Esophagus (tissue), 2 donors: Measurements from ENCODE around the gene DHX58. TPM values are rescaled to one million over a fixed set of nuclear protein-coding genes. Genes with fewer than 3 reads are reported as not detected.
"Not testable (repeated sequence)": the region's sequence is repeated elsewhere in the genome, so short reads cannot be mapped to it uniquely, and the experiment has no call there.

ENCODE experiments used
- H3K27ac ChIP-seq, 2 donors: one replicate each; pipeline ENCODE4 v1.5.1; 2013; ENCODE audit warnings: low read depth in 2 of 2, mild to moderate bottlenecking in 2 of 2, inconsistent platforms in 1 of 2, low read length in 1 of 2, moderate library complexity in 1 of 2
- H3K27me3 ChIP-seq, 2 donors: one replicate each; pipeline ENCODE4 v1.6.1; 2013; ENCODE audit warnings: low read length in 2 of 2, control low read depth in 1 of 2, mild to moderate bottlenecking in 1 of 2; ENCODE audit not compliant: insufficient read depth in 2 of 2, control insufficient read depth in 1 of 2
- H3K36me3 ChIP-seq, 2 donors: one replicate each; pipeline ENCODE4 v1.6.1; 2013; ENCODE audit warnings: low read length in 1 of 2; ENCODE audit not compliant: control insufficient read depth in 2 of 2, insufficient read depth in 2 of 2
- H3K4me1 ChIP-seq, 2 donors: one replicate each; pipeline ENCODE4 v1.6.1; 2013; ENCODE audit warnings: low read length in 1 of 2; ENCODE audit not compliant: control insufficient read depth in 2 of 2, insufficient read depth in 2 of 2
- H3K4me3 ChIP-seq, 2 donors: one replicate each; pipeline ENCODE4 v1.5.1; 2013; ENCODE audit warnings: low read length in 2 of 2, mild to moderate bottlenecking in 2 of 2, low read depth in 1 of 2, moderate library complexity in 1 of 2
- H3K9me3 ChIP-seq, 2 donors: one replicate each; pipeline ENCODE4 v1.6.1; 2013; ENCODE audit warnings: mild to moderate bottlenecking in 2 of 2, low read depth in 1 of 2, low read length in 1 of 2, moderate library complexity in 1 of 2; ENCODE audit not compliant: control insufficient read depth in 2 of 2, insufficient read depth in 1 of 2
- WGBS, 2 donors: extraction: QIAGEN DNeasy Blood & Tissue Kit; methylation state at CpG; one replicate each; pipeline ENCODE4 v1.1.7; 2013; 5-methylcytosine and 5-hydroxymethylcytosine counted together
- polyA plus RNA-seq, 2 donors: library from polyadenylated mRNA; stranded (reverse); fragments of 200-250 nt; gene quantifications; one replicate each; pipeline ENCODE4 v1.2.3, GENCODE V29; 2013
- donor health status: healthy with polysubstance abuse.
- donor health status: Bipolar disorder and iron deficiency.

DHX58 gene
- polyA plus RNA-seq, 2 donors: 8.3 to 17.8 TPM

- 96 to 99% methylated on average over 7 of the region's 7 CpGs for WGBS, 2 donors
- not testable (repeated sequence) for H3K27me3 ChIP-seq, H3K9me3 ChIP-seq, H3K4me1 ChIP-seq, H3K4me3 ChIP-seq, H3K27ac ChIP-seq, H3K36me3 ChIP-seq
Measured at GRCh38 chr17:42140690-42141089, 28.2 kb upstream of the DHX58 start.

DNA sequence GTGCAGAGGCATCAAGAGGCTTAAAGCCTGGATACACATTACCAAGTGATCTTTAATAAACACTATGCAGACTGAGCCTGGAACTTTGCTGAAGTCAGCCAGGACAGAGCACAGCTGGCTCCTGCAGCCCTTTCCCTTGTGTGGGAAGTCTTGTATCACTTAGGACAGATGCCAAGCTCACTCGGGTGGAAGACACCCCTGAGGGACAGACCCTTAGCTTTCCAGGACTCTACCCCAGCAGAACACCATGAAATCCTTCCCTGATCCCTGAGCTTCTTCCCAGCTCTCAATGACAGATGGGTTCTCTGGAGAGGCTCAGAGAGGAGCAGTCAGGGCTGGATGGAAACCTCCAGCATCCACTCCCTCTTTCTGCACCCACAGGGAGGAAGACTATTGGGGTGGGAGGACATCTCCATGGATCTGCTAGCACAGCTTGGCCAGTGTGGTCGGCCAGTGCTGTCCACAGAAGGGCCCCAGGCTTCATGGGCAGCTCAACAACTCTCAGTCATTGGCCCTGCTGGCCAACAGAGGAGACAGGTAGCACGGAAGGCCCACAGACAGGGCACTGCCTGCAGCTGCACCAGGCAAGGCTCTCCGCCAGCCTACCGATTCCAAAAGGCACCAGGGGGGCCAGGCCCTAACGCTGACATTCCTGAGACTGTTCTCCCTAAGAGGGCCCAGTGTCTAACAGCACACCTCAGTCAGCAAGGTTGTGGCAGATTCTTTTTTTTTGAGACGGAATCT is 26.4 kb upstream of the DHX58 start:
- Histone ChIP-seq H3K27ac (no peak overlapping the region), H3K4me1 (peaks cover 3 to 10% of the 10 kb centered on the region in 2 donors), H3K9me3 (no peaks in the 10 kb centered on the region), H3K27me3 (no peaks in the 10 kb centered on the region), H3K36me3 (peaks cover 3% of the 10 kb centered on the region in 2 donors), H3K4me3 (no peak overlapping the region)
- 65 to 73% methylated on average over 7 of the region's 7 CpGs for WGBS, 2 donors

DNA sequence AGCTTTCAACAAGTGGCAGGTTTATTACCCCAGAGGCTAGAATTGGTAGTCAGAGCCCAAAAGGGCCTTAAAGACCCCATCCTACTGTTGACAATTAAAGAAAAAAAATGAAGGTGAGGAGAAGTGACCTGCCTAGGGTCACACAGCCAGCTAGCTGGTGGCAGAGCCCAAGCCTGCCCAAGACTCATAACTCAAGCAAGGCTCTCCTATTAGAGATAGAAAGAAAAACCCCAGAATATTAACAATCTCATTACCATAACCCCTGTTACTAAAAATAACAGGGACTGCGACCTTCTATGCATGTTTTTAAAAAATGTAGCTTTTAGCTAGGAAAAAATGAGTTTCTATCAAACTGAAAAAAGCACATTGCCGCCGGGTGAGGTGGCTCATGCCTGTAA is 24.1 kb upstream of the DHX58 start:
- Histone ChIP-seq H3K27me3 (no peaks in the 10 kb centered on the region), H3K4me1 (peaks cover 3 to 19% of the 10 kb centered on the region in 2 donors), H3K36me3 (peaks cover 3% of the 10 kb centered on the region in 2 donors), H3K4me3 (no peak overlapping the region), H3K27ac (no peak overlapping the region), H3K9me3 (no peaks in the 10 kb centered on the region)
- 71 to 82% methylated on average over 3 of the region's 3 CpGs for WGBS, 2 donors

DNA sequence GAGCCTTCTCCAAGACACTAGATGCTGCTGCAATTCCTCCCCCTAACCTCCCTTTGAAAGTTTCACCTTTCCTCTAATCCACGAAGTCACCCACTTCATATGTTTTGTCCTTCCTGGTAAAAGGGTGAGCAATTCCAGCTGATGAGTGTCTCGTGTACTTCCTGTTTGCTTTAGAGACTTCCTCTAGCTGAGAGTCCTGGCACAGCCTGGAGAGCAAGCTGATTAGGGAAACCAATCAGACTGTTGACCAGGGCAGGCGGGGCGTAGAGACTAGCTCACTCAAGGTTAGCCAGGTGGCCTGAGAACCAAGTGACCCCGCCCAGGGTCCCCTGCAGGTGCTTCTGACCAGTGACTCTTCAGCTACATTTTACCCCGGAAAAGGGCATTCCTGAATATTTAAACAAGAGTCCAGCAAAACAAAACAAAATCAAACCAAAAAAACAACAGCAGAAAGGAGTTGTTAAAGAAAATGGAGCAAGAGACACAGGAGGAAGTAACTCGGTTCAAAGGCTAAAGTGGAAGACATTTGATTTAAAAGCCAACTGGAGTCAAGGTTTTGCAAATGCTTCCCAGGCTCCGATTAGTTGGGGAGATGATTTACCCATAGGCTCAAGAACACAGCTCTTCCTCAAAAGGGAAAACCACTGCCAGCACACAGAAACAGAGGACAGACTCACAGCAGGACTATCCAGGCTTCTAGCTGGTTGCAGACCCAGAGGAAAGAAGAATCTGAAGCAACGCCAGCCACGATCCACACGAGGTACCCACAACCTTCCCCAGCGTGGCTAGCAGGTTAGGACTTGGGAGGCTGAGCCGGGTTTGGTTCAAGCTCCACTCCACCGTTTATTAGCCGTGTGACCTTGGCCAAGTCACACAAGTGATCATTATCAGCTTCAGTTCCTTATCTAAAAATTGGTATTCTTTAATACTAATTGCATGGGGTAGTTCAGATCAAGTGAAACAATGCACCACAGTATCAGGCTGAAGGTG is 23.4 kb upstream of the DHX58 start:
- WGBS, 2 donors: 50 to 64% methylated on average over 15 of the region's 15 CpGs

DNA sequence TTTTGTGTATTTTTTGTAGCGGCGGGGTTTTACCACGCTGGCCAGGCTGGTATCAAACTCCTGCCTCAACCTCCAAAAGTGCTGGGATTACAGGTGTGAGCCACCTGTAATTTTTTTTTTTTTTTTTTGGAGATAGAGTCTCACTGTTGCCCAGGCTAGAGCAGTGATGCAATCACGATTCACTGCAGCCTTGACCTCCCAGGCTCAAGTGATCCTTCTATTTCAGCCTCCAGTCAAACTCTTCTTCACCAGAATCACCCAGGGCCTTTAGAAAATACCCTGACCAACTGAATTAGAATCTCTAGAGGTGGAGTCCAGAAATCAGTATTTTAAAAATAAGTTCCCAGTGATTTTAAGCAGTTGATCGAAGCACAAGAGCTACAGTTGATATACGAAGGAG is 22.6 kb upstream of the DHX58 start:
- H3K36me3 ChIP-seq: peaks cover 0 to 5% of the 10 kb centered on the region in 2 donors
- 78 to 88% methylated on average over 6 of the region's 6 CpGs for WGBS, 2 donors
- no peak overlapping the region for H3K4me3 ChIP-seq
- peaks cover 3 to 19% of the 10 kb centered on the region in 2 donors for H3K4me1 ChIP-seq
- H3K27ac ChIP-seq: peak overlapping the region; percentile 52 to 82
- no peaks in the 10 kb centered on the region for H3K9me3 ChIP-seq
- no peaks in the 10 kb centered on the region for H3K27me3 ChIP-seq

More for the DNA sequence above, 23.4 kb upstream of the DHX58 start:
- Histone ChIP-seq H3K27ac (peak overlapping the region; percentile 61 to 82), H3K36me3 (no peaks in the 10 kb centered on the region), H3K4me3 (no peak overlapping the region), H3K9me3 (no peaks in the 10 kb centered on the region), H3K4me1 (peaks cover 3 to 19% of the 10 kb centered on the region in 2 donors), H3K27me3 (no peaks in the 10 kb centered on the region)

- 19 to 31% methylated on average over 4 of the region's 4 CpGs for WGBS, 2 donors
- Histone ChIP-seq H3K4me3 (no peak overlapping the region), H3K4me1 (peaks cover 0 to 11% of the 10 kb centered on the region in 2 donors), H3K36me3 (peaks cover 4 to 20% of the 10 kb centered on the region in 2 donors), H3K27me3 (no peaks in the 10 kb centered on the region), H3K27ac (peak overlapping the region; percentile 19 to 73), H3K9me3 (no peaks in the 10 kb centered on the region)
Measured at GRCh38 chr17:42133461-42134041, 21.0 kb upstream of the DHX58 start.

DNA sequence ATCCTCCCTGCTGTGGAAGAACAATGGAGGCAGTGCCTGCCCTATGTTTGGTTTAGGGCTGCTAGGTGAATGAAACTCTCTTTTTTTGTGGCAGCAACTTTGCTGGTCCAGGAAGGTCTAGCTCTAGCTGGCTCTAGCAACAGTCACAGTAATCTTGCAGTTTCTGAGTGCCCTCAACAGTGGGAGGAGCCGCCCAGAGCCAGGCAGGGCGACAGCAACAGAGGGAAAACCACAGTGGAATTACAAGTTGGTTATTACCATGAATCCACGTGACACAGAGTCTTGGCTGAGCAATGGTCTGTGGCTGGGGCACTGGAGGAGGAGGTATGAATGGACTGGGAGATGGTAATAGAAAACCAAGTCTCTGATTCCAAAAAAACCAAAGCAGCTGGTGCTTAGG is 20.4 kb upstream of the DHX58 start:
- peaks cover 0 to 11% of the 10 kb centered on the region in 2 donors for H3K4me1 ChIP-seq
- H3K27me3 ChIP-seq: no peaks in the 10 kb centered on the region
- H3K4me3 ChIP-seq: no peak overlapping the region
- peaks cover 10 to 27% of the 10 kb centered on the region in 2 donors for H3K36me3 ChIP-seq
- 27 to 44% methylated on average over 3 of the region's 3 CpGs for WGBS, 2 donors
- H3K9me3 ChIP-seq: no peaks in the 10 kb centered on the region
- H3K27ac ChIP-seq: peak overlapping the region; percentile 1 to 73

DNA sequence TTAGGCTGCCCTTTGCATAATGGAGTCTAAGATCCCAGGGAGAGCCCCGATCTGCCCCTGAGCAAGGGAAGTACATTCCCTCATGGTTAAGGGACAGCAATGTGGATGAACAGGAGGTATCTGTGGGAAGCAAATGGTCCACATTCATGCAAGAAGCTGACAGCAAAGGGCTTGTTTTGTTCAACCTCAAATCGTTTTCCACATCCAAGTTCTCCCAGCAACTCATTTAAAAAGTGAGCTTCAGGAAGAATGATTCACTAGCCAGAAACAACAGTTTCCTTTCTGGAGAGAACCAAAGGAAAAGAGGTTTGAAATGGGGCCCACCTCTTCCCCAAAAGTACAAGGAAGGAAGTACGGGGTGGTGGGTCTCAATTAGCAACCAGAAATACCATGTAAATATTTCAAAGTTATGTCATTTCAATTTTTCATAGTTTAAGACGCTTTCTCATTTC is 19.5 kb upstream of the DHX58 start:
- Histone ChIP-seq H3K36me3 (peaks cover 11 to 28% of the 10 kb centered on the region in 2 donors), H3K4me1 (peaks cover 0 to 11% of the 10 kb centered on the region in 2 donors)

GRCh38 chr17:42131232-42131631 is 18.7 kb upstream of the DHX58 start:
- H3K9me3 ChIP-seq: no peaks in the 10 kb centered on the region
- H3K4me3 ChIP-seq: no peak overlapping the region
- H3K4me1 ChIP-seq: peaks cover 0 to 11% of the 10 kb centered on the region in 2 donors
- no peak overlapping the region for H3K27ac ChIP-seq
- 88 to 93% methylated on average over 4 of the region's 4 CpGs for WGBS, 2 donors
- no peaks in the 10 kb centered on the region for H3K27me3 ChIP-seq
- peaks cover 15 to 33% of the 10 kb centered on the region in 2 donors for H3K36me3 ChIP-seq

More for the DNA sequence above, 19.5 kb upstream of the DHX58 start:
- Histone ChIP-seq H3K9me3 (no peaks in the 10 kb centered on the region), H3K27me3 (no peaks in the 10 kb centered on the region), H3K4me3 (no peak overlapping the region), H3K27ac (no peak overlapping the region)
- 55 to 64% methylated on average over 4 of the region's 4 CpGs for WGBS, 2 donors
